SK-N-MC (cell line): ENCODE data around the gene KCNG2.

Experiments
- EZH2 ChIP-seq: fragments of 200-600 bp; sonication (generic); IDR thresholded peaks from one replicate; pipeline ENCODE4 v1.6.1; 2017; ENCODE audit warnings: antibody characterized with exemption
- POLR2AphosphoS5 ChIP-seq: IDR thresholded peaks from 2 replicates; pipeline ENCODE4 v1.6.1; 2012; ENCODE audit warnings: mild to moderate bottlenecking, low read depth, low read length, borderline replicate concordance

DNA sequence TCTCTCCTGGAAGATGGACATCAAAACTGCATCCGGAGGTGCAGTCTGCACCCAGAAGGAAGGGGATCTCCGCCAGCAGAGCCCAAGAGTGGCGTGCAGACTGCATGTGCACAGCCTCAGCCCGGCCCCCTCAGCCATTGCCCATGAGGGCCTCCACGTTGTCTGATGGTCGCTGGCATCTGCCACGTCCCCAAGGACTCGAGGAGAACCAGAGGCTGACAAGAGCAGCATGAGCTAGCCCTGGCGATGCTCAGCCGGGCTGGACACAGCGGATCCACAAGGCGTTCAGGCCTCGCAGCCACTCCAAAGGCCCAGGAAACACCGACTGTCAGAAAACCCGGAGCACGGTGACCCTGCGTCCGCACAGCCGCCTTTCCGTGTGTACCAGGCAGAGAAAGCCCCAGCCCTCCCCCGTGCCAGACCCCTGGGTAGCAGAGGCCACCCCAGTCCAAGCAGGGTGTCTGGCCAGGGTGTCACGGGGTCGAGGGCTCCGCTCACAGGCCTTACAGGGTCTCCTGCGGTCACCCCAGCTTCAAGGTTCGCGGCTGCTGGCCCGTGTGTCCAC is 105.4 kb downstream of the KCNG2 start:
- TF ChIP-seq EZH2 (no peak), POLR2AphosphoS5 (no peak)
